HFFc6 (cell line): ENCODE measurements around the gene MZF1. TPM values are rescaled to one million over a fixed set of nuclear protein-coding genes. Genes with fewer than 3 reads are reported as not detected.

Experiments
- DNase-seq: peaks from one replicate; pipeline ENCODE4 v3.0.0-alpha.2; 2018
- H3K27ac Mint-ChIP-seq: 2 replicates; pipeline ENCODE4 v1.8.0; 2020; ENCODE audit warnings: mild to moderate bottlenecking, mixed read lengths
- H3K27me3 Mint-ChIP-seq: 2 replicates; pipeline ENCODE4 v1.8.0; 2021; ENCODE audit warnings: mild to moderate bottlenecking, moderate library complexity, mixed read lengths; ENCODE audit not compliant: insufficient read depth
- H3K36me3 Mint-ChIP-seq: 2 replicates; pipeline ENCODE4 v1.8.0; 2021; ENCODE audit warnings: low read depth, mixed read lengths
- H3K4me1 Mint-ChIP-seq: 2 replicates; pipeline ENCODE4 v1.8.0; 2020; ENCODE audit warnings: low read depth, mixed read lengths
- H3K4me3 Mint-ChIP-seq: 2 replicates; pipeline ENCODE4 v1.8.0; 2020; ENCODE audit warnings: mild to moderate bottlenecking, moderate library complexity, mixed read lengths
- H3K9me3 Mint-ChIP-seq: 2 replicates; pipeline ENCODE4 v1.8.0; 2020; ENCODE audit warnings: mild to moderate bottlenecking, mixed read lengths
- total RNA-seq, 6 experiments: library from RNA; stranded (reverse); fragmentation: NEBNext Ultra II Directional; extraction: Animal tissue kit (Norgen Biotek cat#: 25700); gene quantifications; 2 replicates in 1 of 6; 3 replicates in 5 of 6; pipeline ENCODE4 v1.2.3, GENCODE V29; 2021
- TF ChIP-seq, protein P1 (sequence below): fragments of 200-600 bp; sonication (generic); IDR thresholded peaks from 2 replicates; pipeline ENCODE4 v1.5.0; 2021; ENCODE audit warnings: antibody characterized with exemption, mild to moderate bottlenecking

MZF1 gene
- total RNA-seq, 6 experiments from 2014 or later = 8.3 to 12.4 (median 9.3) TPM

DNA sequence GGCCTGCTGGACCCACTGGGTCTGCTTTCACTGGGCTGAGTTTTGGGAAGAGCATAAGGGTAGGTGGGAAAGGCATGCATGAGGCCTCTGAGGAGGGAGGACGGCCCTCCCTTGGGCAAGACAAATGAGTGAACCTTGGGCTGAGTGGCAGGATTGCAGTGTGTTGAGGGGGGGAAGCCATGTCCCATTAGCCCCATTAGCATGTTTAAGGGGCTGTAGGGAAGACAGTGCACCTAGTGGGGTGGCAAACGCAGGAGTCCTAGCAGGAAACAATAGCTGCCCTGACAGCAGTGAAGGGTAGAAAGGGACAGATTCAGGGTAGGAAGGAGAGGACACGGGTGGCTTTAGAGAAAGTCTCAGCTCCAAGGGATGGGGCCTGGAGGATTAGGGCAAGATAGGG lies 50.4 kb downstream of the MZF1 start:
- Mint-ChIP-seq H3K9me3 (no peaks in the 10 kb centered on the region), H3K27ac (no peak overlapping the region), H3K4me1 (peaks cover 19% of the 10 kb centered on the region), H3K4me3 (no peak overlapping the region), H3K27me3 (peaks cover 3% of the 10 kb centered on the region), H3K36me3 (no peaks in the 10 kb centered on the region)
- DNase-seq = no peak
- TF ChIP-seq, protein P1, sequence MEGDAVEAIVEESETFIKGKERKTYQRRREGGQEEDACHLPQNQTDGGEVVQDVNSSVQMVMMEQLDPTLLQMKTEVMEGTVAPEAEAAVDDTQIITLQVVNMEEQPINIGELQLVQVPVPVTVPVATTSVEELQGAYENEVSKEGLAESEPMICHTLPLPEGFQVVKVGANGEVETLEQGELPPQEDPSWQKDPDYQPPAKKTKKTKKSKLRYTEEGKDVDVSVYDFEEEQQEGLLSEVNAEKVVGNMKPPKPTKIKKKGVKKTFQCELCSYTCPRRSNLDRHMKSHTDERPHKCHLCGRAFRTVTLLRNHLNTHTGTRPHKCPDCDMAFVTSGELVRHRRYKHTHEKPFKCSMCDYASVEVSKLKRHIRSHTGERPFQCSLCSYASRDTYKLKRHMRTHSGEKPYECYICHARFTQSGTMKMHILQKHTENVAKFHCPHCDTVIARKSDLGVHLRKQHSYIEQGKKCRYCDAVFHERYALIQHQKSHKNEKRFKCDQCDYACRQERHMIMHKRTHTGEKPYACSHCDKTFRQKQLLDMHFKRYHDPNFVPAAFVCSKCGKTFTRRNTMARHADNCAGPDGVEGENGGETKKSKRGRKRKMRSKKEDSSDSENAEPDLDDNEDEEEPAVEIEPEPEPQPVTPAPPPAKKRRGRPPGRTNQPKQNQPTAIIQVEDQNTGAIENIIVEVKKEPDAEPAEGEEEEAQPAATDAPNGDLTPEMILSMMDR = no peak

DNA sequence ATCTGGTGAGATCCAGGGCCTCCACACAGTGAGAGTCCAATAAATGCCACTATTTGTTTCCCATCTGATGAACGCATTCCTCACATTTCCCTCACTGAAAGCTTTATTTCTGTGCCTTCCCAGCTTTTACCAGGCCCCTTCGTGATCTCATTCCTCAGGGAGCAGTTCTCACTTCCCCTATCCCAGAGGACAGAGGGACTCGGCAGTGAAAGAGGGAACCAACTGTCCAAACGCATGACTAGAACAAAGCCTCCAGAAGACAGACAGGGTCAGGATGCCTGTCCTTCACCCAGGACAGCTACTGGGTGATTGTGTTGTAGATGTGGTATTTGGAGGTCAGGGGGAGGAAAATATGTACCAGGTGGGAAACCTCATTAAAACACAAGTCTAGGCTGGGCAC lies 51.5 kb downstream of the MZF1 start:
- H3K36me3 Mint-ChIP-seq = no peaks in the 10 kb centered on the region
- peaks cover 19% of the 10 kb centered on the region for H3K4me1 Mint-ChIP-seq
- H3K27ac Mint-ChIP-seq = peak overlapping the region; percentile 64
- no peaks in the 10 kb centered on the region; the same call in 1 of the 2 replicates for H3K27me3 Mint-ChIP-seq
- TF ChIP-seq, protein P1 = no peak
- H3K9me3 Mint-ChIP-seq = no peaks in the 10 kb centered on the region
- DNase-seq = no peak
- peak overlapping the region; percentile 57 for H3K4me3 Mint-ChIP-seq

DNA sequence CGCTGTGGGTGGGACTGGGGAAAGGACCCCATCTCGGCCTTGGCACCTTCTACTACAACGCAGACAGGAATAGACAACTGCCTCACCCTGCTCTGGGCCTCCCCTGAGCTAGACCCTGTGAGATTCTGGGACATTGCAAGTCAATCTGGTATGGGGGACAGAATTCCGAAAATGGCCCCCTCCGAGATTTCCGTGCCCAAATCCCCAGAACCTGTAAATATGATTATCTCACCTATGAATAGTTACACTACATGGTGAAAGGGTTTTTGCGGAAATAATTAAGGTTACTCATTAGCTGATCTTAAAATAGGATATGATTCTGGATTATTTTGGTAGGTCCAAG lies 52.9 kb downstream of the MZF1 start:
- TF ChIP-seq, protein P1 = no peak
- peaks cover 5% of the 10 kb centered on the region for H3K36me3 Mint-ChIP-seq

DNA sequence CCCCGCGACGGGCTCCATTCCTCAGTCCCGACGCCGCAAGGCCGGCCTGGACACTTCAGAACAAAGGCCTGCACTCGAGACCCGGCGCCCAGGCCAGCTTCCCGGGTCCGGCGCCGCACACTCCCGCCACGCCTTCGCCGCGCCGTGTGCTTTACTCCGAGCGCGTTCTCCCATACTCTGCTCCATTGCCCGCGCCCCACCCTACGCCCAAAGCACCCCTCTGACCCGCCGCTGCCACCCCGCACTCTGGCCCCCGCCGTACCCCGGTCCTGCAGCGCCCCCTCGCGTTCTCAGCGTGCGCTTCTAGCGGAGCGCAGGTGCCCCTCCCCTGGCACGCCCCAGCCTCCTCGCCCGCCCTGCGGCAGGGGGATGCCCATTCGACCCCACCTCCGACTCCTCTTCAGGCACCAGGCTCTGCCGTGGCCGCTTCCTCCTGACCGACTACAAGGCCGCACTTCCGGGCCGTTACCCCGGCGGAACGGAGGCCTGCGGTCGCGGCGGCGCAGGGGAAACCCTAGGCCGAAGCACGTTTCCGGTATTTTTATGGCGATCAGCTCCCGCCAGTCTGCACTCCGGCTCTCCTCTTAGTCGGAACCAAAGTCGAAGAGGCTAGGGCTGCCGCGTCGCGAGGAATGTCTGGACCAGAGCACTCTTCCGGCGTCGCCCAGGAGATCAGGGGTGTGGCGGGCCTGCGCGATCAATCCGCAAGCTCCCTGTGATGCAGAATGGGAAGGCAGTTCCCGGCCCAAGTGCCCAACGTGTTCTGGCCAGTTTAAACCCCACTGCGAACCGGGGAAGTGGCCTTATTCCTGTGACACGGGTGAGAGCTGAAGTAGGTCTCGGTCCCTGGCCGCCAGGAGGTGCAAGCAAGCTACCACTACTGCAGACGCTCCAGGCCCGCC lies 53.5 kb downstream of the MZF1 start, which contains the start of gene ZBTB45:
Gene ZBTB45, minus strand, starts transcription at position 456 of the 902 bp plus-strand sequence. CDS start 2,137 bp downstream, outside the sequence.
- Mint-ChIP-seq H3K4me3 (peak within 1 kb of the TSS; percentile 95), H3K27ac (peak within 1 kb of the TSS; percentile 96), H3K4me1 (peaks cover 26% of the 10 kb centered on the region), H3K27me3 (peaks cover 4% of the 10 kb centered on the region), H3K36me3 (peaks cover 5% of the 10 kb centered on the region), H3K9me3 (no peaks in the 10 kb centered on the region)
- TF ChIP-seq, protein P1 = peak; percentile 77
- DNase-seq = peak; percentile 97

More for the DNA sequence above, 52.9 kb downstream of the MZF1 start:
- H3K9me3 Mint-ChIP-seq = no peaks in the 10 kb centered on the region
- peak overlapping the region; percentile 96 for H3K27ac Mint-ChIP-seq
- H3K4me3 Mint-ChIP-seq = peak overlapping the region; percentile 95
- no peak for DNase-seq
- peaks cover 26% of the 10 kb centered on the region for H3K4me1 Mint-ChIP-seq
- H3K27me3 Mint-ChIP-seq = peaks cover 2% of the 10 kb centered on the region; the same call in 1 of the 2 replicates

DNA sequence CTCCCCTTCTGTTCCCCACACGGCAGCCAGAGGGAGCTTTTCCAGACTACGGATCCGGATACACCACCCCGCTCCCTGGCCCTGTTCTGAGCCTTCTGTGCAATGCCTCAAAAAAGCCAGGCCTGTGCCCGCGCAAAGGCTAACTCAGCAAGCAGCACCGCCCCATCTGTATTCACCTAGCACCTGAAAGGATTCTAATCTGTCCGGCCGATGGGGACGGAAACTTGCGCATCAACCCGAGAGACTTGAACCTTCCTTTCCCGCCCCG lies 54.1 kb downstream of the MZF1 start:
- TF ChIP-seq, protein P1 = peak; percentile 54; the same call in 1 of the 2 replicates
- Mint-ChIP-seq H3K4me3 (peak overlapping the region; percentile 95), H3K27me3 (peaks cover 4% of the 10 kb centered on the region), H3K27ac (peak overlapping the region; percentile 96), H3K9me3 (no peaks in the 10 kb centered on the region), H3K36me3 (peaks cover 5% of the 10 kb centered on the region), H3K4me1 (peaks cover 26% of the 10 kb centered on the region)
- DNase-seq = peak; percentile 60
